Activated CD8-positive, alpha-beta memory T cell treated with anti-CD3 and anti-CD28 coated beads, Interleukin-2, amount 50 U/mL, for 48 hours (primary cell): Measurements from ENCODE around the gene ORAI3.
"Not testable (repeated sequence)": the region's sequence is repeated elsewhere in the genome, so short reads cannot be mapped to it uniquely, and the experiment has no call there.

Experiments
- DNase-seq: peaks from one replicate; pipeline ENCODE4 v3.0.0-alpha.2; 2020

Gene ORAI3

DNA sequence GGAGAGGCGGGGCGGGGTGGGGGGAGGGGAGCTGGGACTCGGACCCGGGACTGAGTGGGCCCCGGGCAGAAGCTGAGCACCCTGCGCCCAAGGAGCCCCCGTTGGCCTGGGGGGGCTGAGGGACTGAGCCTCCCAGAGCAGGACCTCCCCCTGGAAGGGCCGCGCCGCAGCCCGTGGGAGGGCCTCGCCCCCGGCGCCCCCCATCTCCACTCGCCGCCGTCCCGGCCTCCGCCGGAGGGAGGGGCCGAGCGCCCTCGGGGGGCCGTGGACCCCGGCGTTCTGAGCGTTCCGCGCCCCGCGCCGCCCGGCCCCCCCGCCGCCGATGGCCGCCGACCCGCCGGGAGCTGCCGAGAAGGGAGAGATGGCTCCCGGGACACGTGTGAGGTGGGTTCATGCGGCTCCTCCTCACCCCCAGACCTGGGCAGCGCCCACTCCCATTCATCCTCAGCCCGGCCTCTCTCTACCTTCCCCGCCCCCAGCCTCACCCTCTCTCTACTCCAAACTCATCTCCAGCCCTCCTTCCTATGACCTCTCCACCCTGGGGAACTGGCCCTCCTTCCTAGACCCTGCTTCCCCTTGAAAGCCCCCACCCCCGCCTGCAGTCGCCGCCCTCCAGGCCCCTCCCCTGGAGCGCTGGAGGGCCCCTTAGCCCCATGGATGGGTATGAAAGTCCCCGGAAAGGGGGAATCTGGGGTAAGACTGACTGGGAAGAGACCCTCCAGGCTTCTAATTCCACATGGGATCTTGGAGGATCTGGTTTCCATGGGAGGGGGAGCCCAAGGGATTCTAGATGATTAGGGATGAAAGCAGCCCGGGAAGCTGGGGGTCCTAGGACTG lies 24.6 kb upstream of the ORAI3 start:
- no peak for DNase-seq

- no peak for DNase-seq
Measured at GRCh38 chr16:30924913-30925631, 23.8 kb upstream of the ORAI3 start.

GRCh38 chr16:30925632-30925987 lies 23.3 kb upstream of the ORAI3 start:
- DNase-seq: no peak

DNA sequence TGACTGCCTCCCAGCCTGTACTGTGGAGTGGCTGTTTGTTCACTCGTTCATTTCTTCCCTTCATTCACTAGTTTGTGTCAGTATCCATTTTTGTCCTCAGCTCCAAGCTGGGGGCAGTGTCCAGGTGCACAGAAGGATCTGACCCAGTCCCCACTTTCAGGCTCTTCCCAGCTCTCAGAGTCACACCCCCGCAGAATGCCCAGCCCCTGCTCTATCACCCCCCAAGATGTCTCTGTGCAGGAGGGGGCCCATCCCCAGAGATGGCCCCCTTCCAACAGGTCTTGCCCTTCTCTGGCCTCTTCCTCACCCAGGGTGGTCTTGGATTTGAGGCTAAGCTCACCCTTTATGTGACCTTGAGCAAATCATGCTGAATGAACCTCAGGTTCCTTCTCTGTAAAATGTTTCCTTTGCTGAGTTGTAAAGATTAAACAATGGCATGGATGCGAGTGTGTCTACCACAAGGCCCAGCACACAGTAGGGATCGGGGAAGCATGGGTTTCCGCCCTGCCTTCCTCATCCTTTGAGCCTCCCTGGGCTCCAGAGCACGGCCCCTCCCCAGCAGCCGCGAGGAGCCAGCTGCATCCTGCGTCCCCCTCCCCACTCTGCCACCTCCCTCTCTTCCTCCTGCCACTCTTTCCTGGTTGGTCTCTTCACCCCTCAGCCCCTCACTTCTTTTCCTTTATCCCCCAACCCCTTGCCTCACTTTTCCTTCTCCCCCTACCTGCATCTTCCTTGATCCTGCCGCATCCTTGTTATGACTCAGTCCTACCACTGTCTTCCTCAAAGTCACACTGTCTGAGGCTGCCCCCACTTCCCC lies 22.7 kb upstream of the ORAI3 start:
- DNase-seq: no peak

DNA sequence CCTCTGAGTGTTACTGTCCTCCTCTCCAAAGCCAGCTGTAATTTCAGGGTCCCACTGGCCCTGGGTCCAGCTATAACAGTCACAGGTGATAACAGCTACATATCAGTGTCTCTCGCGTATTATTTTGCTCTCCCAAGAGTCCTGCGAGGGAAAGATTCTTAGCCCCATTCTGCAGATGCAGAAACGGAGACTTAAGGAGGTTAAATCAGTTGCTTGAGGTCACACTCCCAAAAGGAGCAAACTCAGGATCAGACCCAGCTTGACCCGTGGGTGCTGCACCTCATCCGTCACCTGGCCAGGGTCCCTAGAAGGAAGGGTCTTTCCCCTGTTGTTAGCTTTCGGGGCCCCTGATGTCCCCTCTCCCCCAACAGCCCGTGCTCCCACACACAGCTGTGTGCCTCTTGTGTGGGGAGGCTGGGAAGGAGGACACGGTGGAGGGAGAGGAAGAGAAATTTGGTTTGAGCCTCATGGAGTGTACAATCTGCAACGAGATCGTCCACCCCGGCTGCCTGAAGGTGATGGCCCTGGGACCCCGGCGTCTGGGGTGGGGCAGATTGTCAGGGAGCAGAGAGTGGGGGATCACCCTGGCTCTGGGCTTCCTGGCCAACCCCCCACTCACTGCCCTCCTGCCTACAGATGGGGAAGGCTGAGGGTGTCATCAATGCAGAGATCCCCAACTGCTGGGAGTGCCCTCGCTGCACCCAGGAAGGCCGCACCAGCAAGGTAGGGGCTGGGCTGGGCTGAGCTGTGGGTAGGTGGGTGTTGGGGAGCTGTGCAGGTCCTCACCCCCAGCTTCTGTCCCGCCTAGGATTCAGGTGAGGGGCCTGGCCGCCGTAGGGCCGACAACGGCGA lies 21.7 kb upstream of the ORAI3 start:
- DNase-seq: no peak

- DNase-seq: no peak
Measured at GRCh38 chr16:30927789-30928378, 21.0 kb upstream of the ORAI3 start.

- no peak for DNase-seq
Measured at GRCh38 chr16:30928390-30928789, 20.5 kb upstream of the ORAI3 start.

DNA sequence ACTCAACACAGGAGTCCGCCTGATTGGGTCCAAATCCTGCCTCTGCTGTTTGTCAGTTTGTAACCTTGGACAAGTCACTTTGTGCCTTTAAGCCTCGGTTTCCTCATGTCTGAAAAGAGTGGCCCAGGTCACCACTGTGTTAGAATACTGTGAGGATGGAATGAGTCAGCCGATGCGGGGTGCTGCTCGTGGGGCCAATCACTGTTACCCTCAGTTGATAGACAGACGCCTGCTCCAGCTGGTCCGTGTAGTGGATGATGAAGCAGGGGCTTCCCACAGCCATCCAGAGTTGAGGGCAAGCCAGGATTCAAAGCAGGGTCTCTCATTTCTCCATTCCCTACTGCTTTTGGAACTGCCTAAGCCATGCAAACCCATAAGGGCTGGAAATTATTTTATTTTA lies 19.7 kb upstream of the ORAI3 start:
- DNase-seq: no peak

GRCh38 chr16:30930160-30930571 lies 18.7 kb upstream of the ORAI3 start:
- DNase-seq: no peak

GRCh38 chr16:30931068-30931650 lies 17.7 kb upstream of the ORAI3 start:
- DNase-seq: no peak

DNA sequence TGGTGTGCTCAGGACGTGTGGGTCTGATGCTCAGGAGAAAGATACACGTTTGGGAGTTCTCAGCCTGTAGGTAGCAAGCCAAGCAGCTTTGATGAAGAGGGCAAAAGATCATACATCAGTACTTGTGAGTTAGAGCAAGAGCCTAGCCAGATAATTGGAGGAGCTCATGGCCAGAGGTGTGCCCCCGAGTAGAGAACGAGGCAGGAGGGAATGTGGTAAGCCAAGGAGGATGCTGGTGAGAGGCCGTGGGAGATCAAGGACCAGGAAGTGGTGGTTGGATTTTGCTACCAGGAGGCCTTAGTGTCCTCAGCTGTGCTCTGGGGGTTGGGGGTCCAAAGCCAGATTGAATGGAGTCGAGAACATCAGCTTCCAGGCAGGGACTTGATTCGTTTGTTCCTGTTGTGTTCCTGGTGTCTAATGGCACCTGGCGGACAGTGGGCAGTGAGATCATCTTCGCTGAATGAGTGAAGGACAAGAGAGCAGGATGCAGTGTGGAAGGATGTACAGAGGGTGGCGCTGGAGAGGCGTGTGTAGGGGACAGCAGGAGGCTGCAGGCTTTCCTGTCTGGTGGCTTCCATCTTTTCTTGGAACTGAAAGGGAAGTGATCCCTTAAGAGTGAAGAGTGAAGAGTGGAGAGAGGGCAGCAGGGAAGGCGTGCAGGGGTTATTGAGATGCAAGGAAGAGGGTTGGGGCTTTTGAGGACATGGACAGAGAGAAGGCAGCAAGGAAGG lies 13.9 kb upstream of the ORAI3 start:
- no peak for DNase-seq

GRCh38 chr16:30937692-30938091 lies 11.2 kb upstream of the ORAI3 start:
- no peak for DNase-seq

DNA sequence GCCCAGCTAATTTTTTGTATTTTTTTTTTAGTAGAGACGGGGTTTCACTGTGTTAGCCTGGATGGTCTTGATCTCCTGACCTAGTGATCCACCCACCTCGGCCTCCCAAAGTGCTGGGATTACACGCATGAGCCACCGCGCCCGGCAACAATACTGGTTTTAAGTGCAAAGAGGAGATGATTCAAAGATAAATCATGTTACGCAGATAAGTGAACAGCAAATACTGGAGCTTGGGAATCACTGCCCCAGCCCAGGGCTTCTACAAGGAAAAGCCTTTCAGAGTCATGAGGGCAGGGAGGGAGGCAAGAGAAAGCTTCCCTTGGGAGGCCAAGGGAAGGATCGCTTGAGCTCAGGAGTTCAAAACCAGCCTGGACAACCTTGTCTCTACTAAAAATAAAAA lies 9.3 kb upstream of the ORAI3 start:
- DNase-seq: not testable (repeated sequence)

DNA sequence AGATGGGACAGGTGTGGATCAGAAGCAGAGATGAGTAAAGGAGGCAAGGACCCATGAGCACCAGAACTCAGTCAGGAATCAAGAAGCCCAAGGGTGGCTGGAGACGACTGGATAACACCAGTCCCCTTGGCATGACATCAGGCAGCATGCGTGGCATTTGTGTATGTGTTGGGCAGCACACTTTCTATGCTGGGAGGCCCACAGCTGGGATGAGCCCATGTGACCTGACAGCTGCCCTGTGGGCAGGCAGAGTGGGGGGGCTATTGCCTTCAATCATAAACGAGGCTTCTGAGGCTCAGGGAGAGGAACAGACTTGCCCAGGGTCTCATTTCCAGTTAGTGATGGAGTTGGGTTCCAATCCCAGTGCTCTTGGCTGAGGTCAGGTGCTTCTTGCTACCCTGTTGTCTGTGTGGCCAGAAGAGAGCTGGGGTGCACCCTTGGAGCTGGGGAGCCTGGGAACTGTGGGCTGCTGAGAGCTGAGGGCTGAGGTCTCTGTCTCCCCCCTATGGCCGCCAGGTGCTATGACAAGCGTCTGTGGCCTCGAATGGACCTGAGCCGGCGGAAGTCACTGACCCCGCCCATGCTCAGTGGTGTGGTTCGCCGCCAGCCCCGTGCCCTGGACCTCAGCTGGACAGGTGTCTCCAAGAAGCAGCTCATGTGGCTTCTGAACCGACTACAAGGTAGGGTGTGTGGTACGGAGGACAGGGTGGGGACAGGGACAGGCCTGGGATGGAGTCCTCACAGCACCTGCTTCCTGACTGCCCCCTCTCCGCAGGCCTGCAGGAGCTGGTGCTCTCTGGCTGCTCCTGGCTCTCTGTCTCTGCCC lies 7.1 kb upstream of the ORAI3 start:
- DNase-seq: peak; percentile 84

- DNase-seq: no peak
Measured at GRCh38 chr16:30942426-30942806, 6.5 kb upstream of the ORAI3 start.

DNA sequence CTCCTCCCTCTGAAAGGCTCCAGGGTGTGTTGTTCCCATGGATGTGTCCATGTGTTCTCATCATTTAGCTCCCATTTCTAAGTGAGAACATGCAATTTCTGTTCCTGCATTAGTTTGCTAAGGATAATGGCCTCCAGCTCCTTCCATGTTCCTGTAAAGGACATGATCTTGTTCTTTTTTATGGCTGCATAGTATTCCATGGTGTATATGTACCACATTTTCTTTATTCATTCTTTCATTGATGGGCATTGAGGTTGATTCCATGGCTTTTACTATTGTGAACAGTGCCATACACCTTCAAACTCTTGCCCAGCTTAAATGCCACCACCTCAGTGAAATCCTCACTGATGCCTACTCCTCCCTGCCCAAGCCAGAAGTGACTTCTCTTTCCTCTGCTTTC lies 4.5 kb upstream of the ORAI3 start:
- no peak for DNase-seq

- DNase-seq: no peak
Measured at GRCh38 chr16:30946671-30947540, 2.0 kb upstream of the ORAI3 start.

- DNase-seq: no peak
Measured at GRCh38 chr16:30947541-30947858, 1.4 kb upstream of the ORAI3 start.
